Measurements from ENCODE around the gene SLC39A6. TPM values are rescaled to one million over a fixed set of nuclear protein-coding genes. Genes with fewer than 3 reads are reported as not detected.

The SLC39A6 gene
- total RNA-seq, 1 donor from 2014 or later = 80.1 TPM

DNA sequence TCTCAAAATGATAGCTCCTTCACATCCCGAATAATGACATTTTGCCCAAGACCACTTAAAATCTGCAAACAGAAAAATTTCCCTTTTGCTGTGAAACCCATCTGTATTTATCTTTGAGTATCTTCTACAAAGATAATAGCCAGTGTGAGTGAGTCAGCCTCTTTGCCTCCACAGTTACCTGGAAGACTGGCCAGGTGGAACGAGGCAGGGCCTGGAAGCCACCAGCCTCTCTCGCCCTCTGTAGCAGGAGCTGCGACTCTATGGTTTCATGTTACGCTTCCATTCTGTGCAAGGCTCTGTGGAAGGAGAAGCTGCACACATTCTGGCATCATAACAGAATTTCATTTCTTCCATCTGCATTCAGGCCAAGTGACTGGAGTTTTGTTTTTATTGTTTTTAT, 10.1 kb upstream of the SLC39A6 start:
- TF ChIP-seq, protein P1, sequence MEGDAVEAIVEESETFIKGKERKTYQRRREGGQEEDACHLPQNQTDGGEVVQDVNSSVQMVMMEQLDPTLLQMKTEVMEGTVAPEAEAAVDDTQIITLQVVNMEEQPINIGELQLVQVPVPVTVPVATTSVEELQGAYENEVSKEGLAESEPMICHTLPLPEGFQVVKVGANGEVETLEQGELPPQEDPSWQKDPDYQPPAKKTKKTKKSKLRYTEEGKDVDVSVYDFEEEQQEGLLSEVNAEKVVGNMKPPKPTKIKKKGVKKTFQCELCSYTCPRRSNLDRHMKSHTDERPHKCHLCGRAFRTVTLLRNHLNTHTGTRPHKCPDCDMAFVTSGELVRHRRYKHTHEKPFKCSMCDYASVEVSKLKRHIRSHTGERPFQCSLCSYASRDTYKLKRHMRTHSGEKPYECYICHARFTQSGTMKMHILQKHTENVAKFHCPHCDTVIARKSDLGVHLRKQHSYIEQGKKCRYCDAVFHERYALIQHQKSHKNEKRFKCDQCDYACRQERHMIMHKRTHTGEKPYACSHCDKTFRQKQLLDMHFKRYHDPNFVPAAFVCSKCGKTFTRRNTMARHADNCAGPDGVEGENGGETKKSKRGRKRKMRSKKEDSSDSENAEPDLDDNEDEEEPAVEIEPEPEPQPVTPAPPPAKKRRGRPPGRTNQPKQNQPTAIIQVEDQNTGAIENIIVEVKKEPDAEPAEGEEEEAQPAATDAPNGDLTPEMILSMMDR (IDR thresholded peaks at IDR 0.05; ENCODE audit: unreplicated experiment) = no peak
- H3K36me3 Mint-ChIP-seq (ENCODE audit: insufficient read depth) = peaks cover 14% of the 10 kb centered on the region
- H3K27ac Mint-ChIP-seq = no peak overlapping the region
- no peaks in the 10 kb centered on the region for H3K27me3 Mint-ChIP-seq
- H3K4me1 Mint-ChIP-seq (ENCODE audit: low read depth) = no peaks in the 10 kb centered on the region
- H3K4me3 Mint-ChIP-seq (ENCODE audit: low read depth) = no peak overlapping the region
- DNase-seq (ENCODE audit: low spot score, unreplicated experiment) = no peak
- H3K9me3 Mint-ChIP-seq (ENCODE audit: low read depth) = no peaks in the 10 kb centered on the region

- DNase-seq (ENCODE audit: low spot score, unreplicated experiment) = no peak
- Mint-ChIP-seq H3K9me3 (ENCODE audit: low read depth) (no peaks in the 10 kb centered on the region), H3K27me3 (no peaks in the 10 kb centered on the region), H3K27ac (no peak overlapping the region), H3K4me3 (ENCODE audit: low read depth) (no peak overlapping the region), H3K4me1 (ENCODE audit: low read depth) (peaks cover 10% of the 10 kb centered on the region), H3K36me3 (ENCODE audit: insufficient read depth) (peaks cover 7% of the 10 kb centered on the region)
- TF ChIP-seq, protein P1 (IDR thresholded peaks at IDR 0.05; ENCODE audit: unreplicated experiment) = no peak
These were observed 6.1 kb upstream of the SLC39A6 start for GRCh38 chr18:36135264-36135663.

DNA sequence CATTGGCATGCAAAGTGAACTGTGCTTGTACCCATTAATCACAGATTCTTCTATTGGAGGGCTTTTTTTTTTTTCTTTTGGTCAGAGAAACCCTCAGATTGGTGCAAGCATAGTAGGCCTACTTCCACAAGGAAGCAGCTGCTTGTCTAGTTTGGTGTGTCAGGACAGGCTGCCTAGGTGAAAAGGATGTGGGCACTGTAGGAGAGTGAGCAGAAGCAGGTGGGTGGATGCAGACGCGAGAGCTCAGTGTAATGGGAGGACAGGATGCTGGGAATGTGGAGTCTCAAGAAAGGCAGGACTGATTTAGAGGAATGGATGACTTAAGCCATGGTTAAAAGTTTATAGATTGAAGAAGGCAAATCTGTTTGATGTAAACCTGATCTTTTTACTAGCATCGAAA, 3.6 kb upstream of the SLC39A6 start:
- H3K4me1 Mint-ChIP-seq (ENCODE audit: low read depth) = peaks cover 18% of the 10 kb centered on the region
- H3K9me3 Mint-ChIP-seq (ENCODE audit: low read depth) = no peaks in the 10 kb centered on the region
- DNase-seq (ENCODE audit: low spot score, unreplicated experiment) = no peak
- H3K36me3 Mint-ChIP-seq (ENCODE audit: insufficient read depth) = peaks cover 7% of the 10 kb centered on the region
- no peak overlapping the region for H3K27ac Mint-ChIP-seq
- H3K4me3 Mint-ChIP-seq (ENCODE audit: low read depth) = no peak overlapping the region
- no peaks in the 10 kb centered on the region for H3K27me3 Mint-ChIP-seq
- TF ChIP-seq, protein P1 (IDR thresholded peaks at IDR 0.05; ENCODE audit: unreplicated experiment) = no peak

DNA sequence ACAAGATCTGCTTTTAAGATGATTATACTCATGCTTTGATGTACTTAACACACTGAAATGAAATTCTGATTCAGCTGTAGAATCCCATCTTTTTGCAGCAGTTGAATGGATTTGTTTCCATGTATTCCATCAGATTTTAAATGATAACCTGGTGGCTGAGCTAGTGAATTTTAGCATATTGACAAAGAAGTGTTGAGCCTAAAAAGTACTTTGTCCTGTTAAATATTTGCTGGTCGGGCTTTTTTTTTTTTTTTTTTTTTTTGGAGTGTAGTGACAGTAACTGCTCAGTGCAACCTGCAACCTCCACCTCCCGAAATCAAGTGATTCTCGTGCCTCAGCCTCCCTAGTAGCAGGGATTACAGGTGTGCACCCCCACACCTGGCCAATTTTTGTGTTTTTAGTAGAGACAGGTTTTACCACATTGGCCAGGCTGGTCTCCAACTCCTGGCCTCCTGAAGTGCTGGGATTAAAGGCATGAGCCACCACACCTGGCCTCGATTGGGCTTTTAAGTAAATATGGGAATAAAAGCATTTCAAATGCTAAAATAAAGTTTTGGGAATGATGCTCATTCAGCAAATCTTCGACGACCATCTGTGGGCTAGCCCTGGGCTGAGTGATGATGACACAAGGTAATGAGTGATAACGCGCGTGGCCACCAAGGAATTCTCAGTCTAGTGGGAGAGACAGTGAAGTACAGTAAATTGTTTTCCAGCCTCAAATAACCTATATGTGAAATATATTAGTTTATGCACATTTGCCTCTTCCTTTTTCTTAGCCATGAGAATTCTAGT, 2.7 kb upstream of the SLC39A6 start:
- TF ChIP-seq, protein P1 (IDR thresholded peaks at IDR 0.05; ENCODE audit: unreplicated experiment) = no peak
- Mint-ChIP-seq H3K27me3 (no peaks in the 10 kb centered on the region), H3K4me3 (ENCODE audit: low read depth) (peak overlapping the region; percentile 35), H3K4me1 (ENCODE audit: low read depth) (peaks cover 20% of the 10 kb centered on the region), H3K36me3 (ENCODE audit: insufficient read depth) (peaks cover 4% of the 10 kb centered on the region), H3K27ac (peak overlapping the region; percentile 62), H3K9me3 (ENCODE audit: low read depth) (no peaks in the 10 kb centered on the region)
- DNase-seq (ENCODE audit: low spot score, unreplicated experiment) = no peak

- no peak for DNase-seq (ENCODE audit: low spot score, unreplicated experiment)
- Mint-ChIP-seq H3K36me3 (ENCODE audit: insufficient read depth) (peaks cover 2% of the 10 kb centered on the region), H3K27ac (no peak overlapping the region), H3K4me1 (ENCODE audit: low read depth) (peaks cover 20% of the 10 kb centered on the region), H3K9me3 (ENCODE audit: low read depth) (no peaks in the 10 kb centered on the region), H3K4me3 (ENCODE audit: low read depth) (peak overlapping the region; percentile 97), H3K27me3 (no peaks in the 10 kb centered on the region)
- TF ChIP-seq, protein P1 (IDR thresholded peaks at IDR 0.05; ENCODE audit: unreplicated experiment) = no peak
These were observed 1.9 kb upstream of the SLC39A6 start for GRCh38 chr18:36130883-36131653.
